GM18520 (cell line): ENCODE measurements around the gene NFYB.
"Not testable (repeated sequence)": the region's sequence is repeated elsewhere in the genome, so short reads cannot be mapped to it uniquely, and the experiment has no call there.

Experiments
- ATAC-seq: cut with Tn5 transposase; IDR thresholded peaks from one replicate; pipeline ENCODE4 v1.9.1; 2021; ENCODE audit not compliant: unreplicated experiment

The NFYB gene

DNA sequence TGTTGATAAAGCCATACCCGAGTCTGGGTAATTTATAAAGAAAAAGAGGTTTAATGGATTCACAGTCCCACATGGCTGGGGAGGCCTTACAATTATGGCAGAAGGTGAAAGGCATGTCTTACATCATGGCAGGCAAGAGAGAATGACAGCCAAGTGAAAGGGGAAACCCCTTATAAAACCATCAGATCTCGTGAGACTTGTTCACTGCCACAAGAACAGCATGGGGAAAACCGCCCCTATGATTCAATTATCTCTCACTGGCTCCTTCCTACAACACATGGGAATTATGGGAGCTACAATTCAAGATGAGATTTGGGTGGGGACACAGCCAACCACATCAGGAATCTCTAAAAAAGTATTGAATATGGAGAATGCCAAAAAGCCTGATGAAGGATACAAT, 25.0 kb upstream of the NFYB start:
- ATAC-seq: not testable (repeated sequence)

DNA sequence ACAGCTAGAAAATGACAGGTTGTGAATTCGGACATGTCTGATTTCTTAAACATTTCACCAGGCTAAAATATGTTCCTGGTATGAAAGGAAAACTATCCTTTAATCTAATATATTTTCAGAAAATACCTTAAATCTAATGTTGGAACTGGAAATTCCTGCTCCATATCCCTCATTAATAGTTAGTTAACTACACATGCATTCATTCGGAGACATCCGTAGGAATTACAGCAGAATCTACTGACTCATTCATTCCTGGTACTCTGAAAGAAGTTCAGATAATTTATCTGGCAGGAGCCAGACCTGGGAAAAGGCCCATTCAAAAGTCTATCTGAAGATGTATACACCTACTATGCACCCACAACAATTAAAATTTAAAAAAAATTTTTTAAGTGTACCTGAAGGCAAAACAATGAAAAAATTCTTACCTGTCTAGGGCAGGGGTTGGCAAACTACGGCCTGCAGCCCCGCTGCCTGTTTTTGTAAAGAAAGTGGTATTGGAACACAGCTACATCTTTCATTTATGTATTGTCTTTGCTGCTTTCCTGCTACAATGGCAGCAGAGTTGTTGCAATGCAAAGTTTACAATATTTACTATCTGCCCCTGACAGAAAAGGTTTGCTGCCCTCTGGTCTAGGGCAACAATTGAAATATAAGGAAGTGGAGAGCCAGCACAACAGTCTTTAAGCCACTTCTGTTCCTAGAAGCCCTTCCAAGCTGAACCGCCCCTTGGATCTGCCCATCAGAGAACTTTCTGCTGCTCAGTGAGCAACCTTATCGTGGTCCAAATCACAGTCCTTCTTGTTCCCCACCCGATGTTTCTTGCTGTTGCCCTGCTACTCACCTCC, 17.9 kb upstream of the NFYB start:
- no peak for ATAC-seq

DNA sequence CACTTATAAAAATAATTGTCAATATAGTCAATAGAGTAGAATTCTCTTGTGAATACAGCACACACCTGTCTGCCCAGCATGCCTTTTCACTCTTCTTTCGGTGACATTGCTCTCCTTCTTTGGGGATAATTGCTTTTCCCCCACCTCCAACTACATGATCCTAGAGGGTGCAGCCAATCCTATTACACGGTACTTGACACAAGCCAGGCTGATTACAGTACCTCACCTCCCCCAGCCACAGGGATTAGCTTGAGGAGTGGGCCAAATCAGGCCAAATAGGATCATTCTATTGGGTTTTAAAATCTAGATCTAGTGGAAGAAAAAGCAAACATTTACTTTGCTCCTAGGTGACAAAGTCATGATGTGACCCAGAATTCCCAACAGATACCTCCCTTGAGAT, 16.8 kb upstream of the NFYB start:
- no peak for ATAC-seq

DNA sequence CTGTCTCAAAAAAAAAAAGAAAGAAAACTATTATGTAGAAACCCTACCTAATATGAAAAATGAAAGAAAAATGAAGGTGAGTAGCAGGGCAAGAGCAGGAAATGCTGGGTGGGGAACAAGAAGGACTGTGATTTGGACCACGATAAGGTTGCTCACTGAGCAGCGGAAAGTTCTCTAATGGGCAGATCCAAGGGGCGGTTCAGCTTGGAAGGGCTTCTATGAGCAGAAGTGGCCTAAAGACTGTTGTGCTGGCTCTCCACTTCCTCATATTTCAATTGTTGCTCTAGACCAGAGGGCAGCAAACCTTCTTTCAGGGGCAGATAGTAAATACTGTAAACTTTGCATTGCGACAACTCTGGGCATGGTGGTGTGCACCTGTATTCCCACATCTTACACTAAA, 16.3 kb upstream of the NFYB start:
- no peak for ATAC-seq

DNA sequence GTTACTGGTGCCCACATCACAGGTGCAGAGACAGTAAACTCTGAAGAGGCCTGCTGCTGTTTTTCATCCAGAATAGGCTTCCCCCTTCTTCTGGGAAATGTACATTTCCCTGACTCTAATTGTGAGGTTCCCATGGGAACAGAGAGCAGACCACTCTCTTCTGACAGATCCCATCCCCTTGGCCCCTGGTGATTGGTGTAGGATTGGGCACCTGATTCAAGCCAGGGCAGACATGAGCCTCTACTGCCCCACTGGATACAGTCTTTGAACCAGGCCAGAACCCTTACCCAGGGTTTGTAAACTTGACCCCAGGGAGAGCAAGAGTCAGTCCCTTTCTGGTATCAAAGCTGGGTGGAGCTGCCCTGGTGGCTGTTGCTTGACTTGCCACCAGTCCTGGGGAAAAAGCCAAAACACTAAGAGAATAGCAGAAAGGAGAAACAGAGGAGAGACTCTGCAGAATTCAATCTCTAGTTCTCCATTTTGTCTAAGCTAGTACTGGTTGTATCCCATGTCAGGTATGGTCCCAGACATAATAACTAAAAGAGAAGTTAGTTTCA, 14.8 kb upstream of the NFYB start:
- ATAC-seq: no peak

DNA sequence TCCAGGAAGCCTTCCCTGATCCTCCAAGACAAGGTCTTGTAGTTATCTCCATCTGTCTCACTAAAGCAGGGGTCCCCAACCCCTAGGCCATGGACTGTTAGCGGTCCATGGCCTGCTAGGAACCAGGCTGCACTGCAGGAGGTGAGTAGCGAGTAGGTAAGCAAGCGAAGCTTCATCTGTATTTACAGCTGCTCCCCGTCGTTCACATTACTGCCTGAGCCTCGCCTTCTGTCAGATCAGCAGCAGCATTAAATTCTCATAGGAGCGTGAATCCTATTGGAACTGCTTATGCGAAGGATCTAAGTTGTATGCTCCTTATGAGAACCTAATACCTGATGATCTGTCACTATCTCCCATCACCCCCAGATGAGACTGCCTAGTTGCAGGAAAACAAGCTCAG, 12.4 kb upstream of the NFYB start:
- ATAC-seq: no peak

DNA sequence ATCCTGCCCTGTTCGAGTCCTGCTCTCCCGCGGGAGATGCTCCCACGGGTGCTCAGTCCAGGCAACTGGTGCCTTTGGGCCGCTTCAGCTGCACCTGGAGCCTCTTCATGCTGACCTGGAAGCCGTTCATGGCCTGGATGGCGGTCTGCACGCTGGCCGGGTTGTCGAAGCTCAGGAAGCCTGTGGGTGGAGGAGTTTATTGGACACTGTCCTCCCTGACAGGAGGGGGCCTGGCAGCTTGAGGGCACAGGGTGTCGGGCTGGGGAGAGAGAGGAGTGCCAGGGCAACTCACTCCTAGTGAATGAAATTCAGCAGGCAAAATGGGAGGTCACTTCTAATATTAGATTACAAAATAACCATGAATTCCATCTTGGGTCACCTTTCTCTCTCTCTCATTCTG, 9.3 kb upstream of the NFYB start:
- ATAC-seq: no peak

DNA sequence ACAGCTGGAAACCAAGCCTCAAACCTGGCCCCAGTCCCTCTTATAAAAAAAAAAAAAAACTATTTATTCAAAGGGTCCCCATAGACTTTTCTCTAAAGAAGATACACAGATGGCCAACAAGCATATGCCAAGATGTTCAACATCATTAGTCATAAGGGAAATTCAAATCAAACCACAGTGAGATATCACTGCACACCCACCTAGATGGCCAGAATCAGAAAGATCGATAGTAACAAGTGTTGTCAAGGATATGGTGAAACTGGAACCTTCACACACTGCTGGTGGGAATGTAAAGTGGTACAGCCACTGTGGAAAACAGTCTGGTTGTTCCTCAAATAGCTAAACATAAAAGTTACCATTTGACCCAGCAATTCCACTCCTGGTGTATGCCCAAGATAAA, 5.9 kb upstream of the NFYB start:
- ATAC-seq: no peak

DNA sequence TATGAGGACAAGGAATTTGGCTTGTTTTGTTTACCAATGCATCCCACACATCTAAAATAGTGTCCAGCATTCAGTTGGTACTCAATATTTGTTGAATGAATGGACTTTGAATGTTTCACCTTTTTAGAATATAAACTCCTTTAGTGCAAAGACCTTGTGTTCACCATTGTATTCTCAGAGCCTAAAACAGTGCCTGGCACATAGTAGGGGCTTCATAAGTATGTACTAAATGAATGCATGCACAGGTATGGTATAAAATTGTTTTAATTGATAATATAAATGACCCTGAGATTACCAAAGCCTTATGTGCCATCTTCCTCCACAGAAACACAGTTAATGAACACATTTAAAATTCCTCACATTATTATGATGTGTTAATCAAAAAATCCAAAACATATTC, 5.0 kb upstream of the NFYB start:
- ATAC-seq: no peak

DNA sequence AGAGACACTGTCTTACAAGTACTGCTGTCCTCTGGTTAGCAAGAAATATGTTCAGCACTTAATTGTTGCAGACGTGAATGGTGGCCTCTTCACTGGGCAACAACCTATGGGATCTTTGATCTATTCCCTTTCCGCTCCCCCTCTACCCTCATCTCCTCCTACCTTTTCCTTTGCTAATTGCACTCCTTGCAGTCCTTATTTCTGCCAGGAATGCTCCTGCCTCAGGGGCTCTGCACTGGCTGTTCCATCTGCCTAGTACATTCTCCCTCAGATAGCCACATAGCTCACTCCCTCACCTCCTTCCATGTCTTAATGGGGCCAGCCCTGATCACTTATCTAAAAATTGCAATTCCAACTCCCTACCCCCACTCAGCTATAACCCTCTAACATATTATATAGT, 4.5 kb upstream of the NFYB start:
- ATAC-seq: no peak

DNA sequence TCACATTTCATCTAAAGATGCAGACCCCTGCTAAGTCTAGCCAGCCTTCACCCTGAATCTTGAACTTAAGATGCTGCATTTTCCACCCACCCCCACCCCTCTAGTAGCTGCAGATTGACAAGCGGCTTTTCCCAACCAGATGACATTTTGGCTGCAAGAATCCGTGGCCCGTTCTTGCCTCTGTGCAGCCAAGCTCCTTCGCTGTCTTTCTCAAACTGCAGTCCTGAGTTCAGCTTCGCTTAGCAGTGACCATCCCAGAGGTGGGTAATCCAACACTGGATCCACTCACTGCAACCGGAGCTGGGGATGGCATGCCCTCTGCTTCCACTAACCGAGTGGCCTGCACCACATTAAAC, 765 bp upstream of the NFYB start:
- ATAC-seq: no peak

DNA sequence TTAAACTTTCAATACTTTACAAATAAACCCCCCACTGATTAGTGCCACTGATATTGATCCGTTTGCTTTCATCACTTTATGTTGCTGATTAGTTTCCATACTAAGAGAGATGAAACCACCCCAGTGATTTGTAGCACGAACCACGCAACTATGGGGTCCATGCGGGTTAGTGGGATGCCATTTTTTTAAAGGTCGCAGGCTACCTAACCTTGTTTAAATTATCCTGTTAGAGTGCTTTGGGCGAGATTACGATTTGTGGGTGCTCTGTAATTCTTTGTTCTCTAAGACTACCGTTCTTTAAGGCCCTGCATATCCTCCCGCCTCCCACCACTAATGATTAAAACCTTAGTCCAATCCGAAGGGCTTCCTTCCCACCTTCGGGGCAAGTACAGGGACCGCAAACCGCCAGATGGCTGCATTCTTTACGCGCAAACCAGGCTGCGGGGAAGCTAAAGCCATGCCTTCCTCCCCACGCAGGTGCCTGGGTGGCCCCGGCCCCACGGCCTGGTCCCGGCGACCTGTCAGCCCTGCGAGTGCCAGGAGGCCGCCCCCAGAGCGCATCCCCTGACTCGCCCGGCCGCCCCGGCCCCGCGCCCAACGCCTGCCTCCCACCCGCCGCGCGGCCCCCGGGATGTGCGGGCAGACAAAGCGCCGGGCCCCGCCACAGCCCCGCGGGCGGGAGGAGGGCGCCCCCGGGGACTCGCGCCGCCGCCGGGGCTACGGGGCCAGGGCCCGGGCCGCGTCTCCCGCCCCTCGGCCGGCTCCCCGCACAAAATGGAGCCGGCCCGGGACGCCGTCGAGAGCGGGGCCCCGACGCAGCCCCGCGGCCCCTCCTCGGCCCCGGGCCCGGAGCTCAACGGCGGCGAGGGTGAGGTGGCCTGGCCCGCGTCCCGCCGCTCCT, 759 bp downstream of the NFYB start:
- peak; percentile 11 for ATAC-seq

DNA sequence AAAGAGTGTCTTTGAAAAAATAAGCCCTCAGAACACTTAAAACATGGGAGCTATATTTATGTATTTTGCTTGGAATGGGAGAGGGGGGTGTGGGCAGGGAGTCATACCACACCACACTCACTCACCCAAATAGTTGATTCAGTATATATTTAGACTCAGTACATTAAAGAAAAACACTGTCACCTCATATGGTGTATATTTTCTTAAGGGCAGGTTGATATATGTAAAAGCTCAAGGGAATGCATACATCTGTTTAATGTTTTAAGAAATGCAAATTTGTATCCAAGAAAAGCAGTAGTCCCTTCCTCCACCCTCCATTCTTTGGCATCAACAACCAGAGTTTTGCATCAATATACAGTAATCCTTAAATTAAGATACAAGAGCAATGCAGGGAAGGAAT, 1.4 kb downstream of the NFYB start:
- no peak for ATAC-seq

DNA sequence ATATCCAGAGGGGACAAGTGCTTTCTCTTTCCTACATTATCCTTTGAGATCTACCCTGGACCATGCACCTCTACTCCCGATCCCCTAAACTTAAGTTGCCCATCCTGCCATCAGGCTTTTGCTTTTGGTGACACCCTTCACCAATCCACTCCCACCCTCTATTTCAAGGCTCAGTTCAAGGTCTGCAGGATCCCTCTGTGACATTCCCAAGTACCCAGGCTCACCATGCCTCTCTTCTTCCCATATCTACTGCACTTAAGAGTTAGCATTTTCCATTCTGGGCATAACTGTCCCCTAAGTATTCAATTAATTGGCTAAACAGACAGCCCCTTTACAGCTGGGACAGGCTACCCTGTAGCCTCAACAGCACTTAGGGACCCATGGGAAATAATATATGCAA, 3.1 kb downstream of the NFYB start:
- ATAC-seq: no peak

DNA sequence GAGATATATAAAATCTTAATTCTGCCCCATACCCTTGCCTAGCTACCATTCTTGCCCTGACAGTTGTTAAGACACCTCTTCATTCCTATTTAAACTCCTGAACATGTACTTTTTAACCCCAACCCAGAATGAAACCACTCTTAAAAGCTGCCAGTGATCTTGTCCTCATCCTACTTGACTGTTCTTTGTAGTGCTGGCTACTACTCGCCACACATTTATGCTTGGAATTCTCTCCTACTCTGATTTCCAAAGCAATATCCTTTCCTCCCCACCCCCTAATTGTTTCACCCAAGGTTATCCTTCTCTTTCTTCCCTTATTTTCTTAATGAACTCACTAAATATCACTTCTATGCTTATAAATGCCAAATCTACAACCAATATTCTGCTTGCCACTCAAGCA, 4.1 kb downstream of the NFYB start:
- no peak for ATAC-seq

DNA sequence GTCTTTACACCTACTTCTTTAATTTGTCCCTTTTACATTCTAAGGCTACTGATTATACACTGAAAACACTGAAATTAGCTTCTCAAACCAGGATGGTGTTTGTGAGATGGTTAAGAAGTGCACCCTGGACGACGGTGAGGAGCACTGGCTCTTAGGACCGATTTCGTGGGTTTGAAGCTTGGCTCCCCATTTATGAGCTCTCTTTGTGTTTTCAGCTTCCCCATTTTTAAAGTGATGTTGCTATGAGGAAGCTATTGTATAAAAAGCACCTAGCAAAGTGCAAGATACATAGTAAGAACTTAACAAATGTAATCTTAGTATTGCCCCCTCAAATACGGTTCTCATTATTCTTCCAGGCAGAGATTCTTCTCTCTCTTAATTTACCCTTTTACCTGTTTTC, 4.7 kb downstream of the NFYB start:
- no peak for ATAC-seq

DNA sequence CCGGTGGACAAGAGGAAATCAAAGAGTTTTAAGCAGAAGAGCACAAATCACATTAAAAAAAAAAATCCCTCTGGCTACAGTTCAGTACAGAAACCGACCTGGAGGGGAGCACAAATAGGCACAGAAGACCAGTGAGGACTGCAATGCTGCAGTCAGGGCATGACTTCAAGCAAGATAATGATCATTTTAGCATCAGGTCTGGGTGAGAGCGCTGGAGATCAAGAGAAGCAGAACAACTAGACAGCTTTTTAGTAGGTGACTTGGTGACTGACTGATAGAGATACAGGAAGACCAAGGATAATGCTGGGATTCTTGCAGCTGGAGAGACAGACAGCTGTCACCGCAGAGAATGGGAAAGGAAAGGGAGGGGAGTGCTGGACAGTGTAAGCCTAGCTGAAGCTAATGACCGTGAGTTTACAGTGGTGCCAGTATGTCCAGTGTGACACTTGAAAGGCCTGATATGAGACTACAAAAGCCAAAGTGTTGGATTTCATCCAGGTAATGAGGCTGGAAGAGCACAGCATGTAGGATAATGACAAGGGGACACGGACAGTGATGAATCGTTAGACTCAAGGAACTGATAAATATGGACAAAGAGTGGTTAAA, 5.6 kb downstream of the NFYB start:
- no peak for ATAC-seq

DNA sequence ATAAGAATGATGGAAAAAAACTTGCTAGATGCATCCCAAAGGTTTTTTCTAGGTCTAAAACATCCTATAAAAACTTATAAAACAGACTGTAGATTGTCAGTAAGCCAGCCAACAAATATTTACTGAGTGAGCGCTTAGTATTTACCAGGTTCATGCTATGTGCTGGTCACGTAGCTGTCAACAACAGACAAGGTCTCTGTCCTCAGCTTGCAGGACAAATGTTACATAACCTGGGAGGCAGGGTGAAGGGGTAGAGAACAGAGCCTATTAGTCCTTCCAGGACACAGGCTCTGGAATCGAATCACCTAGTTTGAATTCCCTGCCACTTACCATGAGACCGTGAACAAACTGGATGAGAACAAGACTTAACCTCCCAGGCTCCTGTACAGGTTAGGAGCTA, 6.4 kb downstream of the NFYB start:
- no peak for ATAC-seq

DNA sequence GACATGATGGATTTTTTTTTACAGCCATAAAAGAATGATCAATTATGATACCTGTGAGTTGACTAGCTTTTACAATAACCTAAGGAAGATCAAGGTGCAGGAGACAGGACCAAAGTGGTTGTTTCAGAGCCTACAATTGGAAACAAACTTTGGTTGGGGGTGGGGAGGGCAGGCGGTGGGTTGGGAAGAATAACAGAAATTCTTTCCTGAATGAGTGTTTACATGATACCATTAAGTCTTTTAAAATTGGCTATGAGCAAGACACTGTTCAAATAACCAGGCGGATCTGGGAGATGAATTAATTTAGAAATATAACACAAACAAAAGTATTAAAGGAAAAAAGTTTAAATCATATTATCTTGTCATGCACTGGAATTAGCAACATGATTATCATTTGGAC, 7.2 kb downstream of the NFYB start:
- no peak for ATAC-seq

DNA sequence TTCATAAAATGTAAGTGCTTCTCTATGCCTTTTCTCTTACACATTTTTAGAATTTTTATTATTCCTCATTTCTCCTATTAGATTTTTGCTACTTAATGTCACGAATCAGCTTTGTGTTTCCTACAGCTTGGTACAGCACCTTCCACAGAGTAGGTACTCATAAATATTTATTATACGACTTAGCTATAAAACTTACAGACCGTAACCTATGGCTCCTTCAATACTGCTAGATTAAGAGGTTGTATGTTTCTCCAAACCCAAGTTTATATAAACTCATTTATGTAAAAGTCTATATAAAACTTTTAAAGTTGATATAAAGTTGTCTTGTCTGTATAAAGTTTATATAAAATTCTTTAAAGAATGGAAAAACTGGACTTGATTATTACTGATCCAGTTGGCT, 11.5 kb downstream of the NFYB start:
- ATAC-seq: no peak

DNA sequence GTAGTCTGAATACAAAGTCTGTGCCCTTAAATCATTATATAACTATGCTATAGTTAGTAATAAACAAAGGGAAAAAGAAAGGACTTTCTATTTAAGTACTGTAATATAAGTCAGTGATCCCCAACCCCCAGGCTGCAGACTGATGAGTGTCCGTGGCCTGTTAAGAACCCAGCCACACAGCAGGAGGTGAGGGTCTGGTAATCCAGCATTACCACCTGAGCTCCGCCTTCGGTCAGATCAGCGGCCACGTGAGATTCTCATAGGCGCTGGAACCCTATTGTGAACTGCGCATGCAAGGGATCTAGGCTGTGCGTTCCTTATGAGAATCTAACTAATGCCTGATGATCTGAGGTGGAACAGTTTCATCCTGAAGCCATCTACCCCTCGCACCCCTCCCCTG, 15.7 kb downstream of the NFYB start:
- no peak for ATAC-seq

DNA sequence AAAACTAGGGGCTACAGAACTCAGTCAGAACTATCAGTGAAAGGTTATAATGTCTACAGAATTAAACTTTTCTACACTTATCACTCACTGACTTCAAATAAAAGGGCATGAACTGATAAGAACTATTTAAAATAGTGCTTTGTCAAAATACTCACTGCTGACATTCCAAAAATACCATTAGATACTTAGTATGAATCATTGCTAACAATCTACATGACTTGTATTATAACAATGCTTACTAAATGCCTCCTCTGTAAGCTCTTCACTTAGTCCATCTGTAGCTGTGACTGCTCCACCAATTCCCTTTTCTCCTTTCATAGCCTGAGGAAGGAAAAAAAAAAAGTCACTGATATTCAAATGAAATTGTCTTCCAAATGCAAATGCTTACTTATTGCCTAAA, 17.0 kb downstream of the NFYB start:
- ATAC-seq: no peak
